B cell (primary cell): ENCODE measurements around the gene CNMD. TPM values are rescaled to one million over a fixed set of nuclear protein-coding genes. Genes with fewer than 3 reads are reported as not detected.

Experiments
- ATAC-seq: fragments of 200-7000 bp; cut with Tn5 transposase; one replicate; pipeline ENCODE4 v1.10.0; 2021; ENCODE audit warnings: low read depth, mild to moderate bottlenecking, moderate number of reproducible peaks, moderate library complexity
- CTCF ChIA-PET: fragments of 350-600 bp; sonication (Branson Sonifier 250); formaldehyde crosslinking; loops from one replicate; lab custom pipeline; 2021; ENCODE audit warnings: antibody characterized with exemption, inconsistent platforms; lab: Charles Lee
- POLR2A ChIA-PET: fragments of 350-600 bp; sonication (Branson Sonifier 250); formaldehyde crosslinking; loops from one replicate; lab custom pipeline; 2021; ENCODE audit warnings: antibody characterized with exemption; lab: Charles Lee
- DNase-seq: peaks from one replicate; pipeline ENCODE4 v3.0.0; 2013
- H2AFZ ChIP-seq: 2 replicates; pipeline ENCODE4 v1.6.1; 2012; ENCODE audit warnings: mild to moderate bottlenecking, low read depth, low read length; ENCODE audit not compliant: insufficient read depth, poor library complexity, severe bottlenecking
- H3K27ac ChIP-seq, 2 donors: 1 replicate in 1 of 2; 2 replicates in 1 of 2; pipeline ENCODE4 v1.5.1; 2012 to 2013; ENCODE audit warnings: low read length in 2 of 2, mild to moderate bottlenecking in 2 of 2, moderate library complexity in 1 of 2
- H3K27me3 ChIP-seq, 4 experiments: fragments of 200-600 bp in 1 of 4; sonication (generic) in 1 of 4; replicated peaks in 1 of 4; 1 replicate in 2 of 4; 2 replicates in 2 of 4; pipeline versions ENCODE4 v1.6.1 to v1.7.0; 2013 to 2016; ENCODE audit warnings: low read length in 3 of 4, mild to moderate bottlenecking in 2 of 4, mixed read lengths in 1 of 4, moderate library complexity in 1 of 4; ENCODE audit not compliant: insufficient read depth in 4 of 4, control insufficient read depth in 3 of 4; ENCODE audit errors: control extremely low read depth in 1 of 4
- H3K36me3 ChIP-seq, 2 experiments: replicated peaks in 1 of 2; 1 replicate in 1 of 2; 2 replicates in 1 of 2; pipeline versions ENCODE4 v1.6.1 to v1.7.1; 2013; ENCODE audit warnings: low read length in 1 of 2; ENCODE audit not compliant: insufficient read depth in 2 of 2, control insufficient read depth in 1 of 2; ENCODE audit errors: control extremely low read depth in 1 of 2, extremely low read depth in 1 of 2
- H3K4me1 ChIP-seq, 2 donors: fragments of 200-600 bp in 1 of 2; sonication (generic) in 1 of 2; 1 replicate in 1 of 2; 2 replicates in 1 of 2; pipeline versions ENCODE4 v1.5.1 to v1.6.1; 2013 to 2017; ENCODE audit warnings: low read length in 2 of 2; ENCODE audit not compliant: control insufficient read depth in 2 of 2, insufficient read depth in 2 of 2
- H3K4me2 ChIP-seq: replicated peaks from 2 replicates; pipeline ENCODE3; 2012; ENCODE audit warnings: mild to moderate bottlenecking, low read depth, low read length; ENCODE audit not compliant: poor library complexity, severe bottlenecking
- H3K4me3 ChIP-seq, 5 experiments: fragments of 200-600 bp in 1 of 5; sonication (generic) in 1 of 5; 1 replicate in 3 of 5; 2 replicates in 2 of 5; pipeline versions ENCODE4 v1.5.1 to v1.7.0; 2011 to 2016; ENCODE audit warnings: low read length in 4 of 5, mild to moderate bottlenecking in 4 of 5, low read depth in 2 of 5, control low read depth in 1 of 5, moderate library complexity in 1 of 5; ENCODE audit not compliant: insufficient read depth in 1 of 5; ENCODE audit errors: control extremely low read depth in 1 of 5, extremely low read depth in 1 of 5
- H3K79me2 ChIP-seq: fragments of 200-600 bp; sonication (generic); one replicate; pipeline ENCODE4 v1.6.0; 2016; ENCODE audit warnings: low read length; ENCODE audit not compliant: control insufficient read depth, insufficient read depth
- H3K9ac ChIP-seq: fragments of 200-600 bp; sonication (generic); 2 replicates; pipeline ENCODE4 v1.6.1; 2017; ENCODE audit warnings: mild to moderate bottlenecking, low read length, moderate library complexity
- H3K9me3 ChIP-seq, 3 donors: one replicate each; pipeline versions ENCODE4 v1.6.1 to v1.7.1; 2013; ENCODE audit warnings: low read length in 2 of 3; ENCODE audit not compliant: control insufficient read depth in 2 of 3, insufficient read depth in 1 of 3; ENCODE audit errors: control extremely low read depth in 1 of 3
- H4K20me1 ChIP-seq: 2 replicates; pipeline ENCODE4 v1.6.0; 2012; ENCODE audit warnings: mild to moderate bottlenecking, low read length; ENCODE audit not compliant: insufficient read depth, control insufficient read depth, poor library complexity, severe bottlenecking
- H3K27ac Mint-ChIP-seq: one replicate; pipeline ENCODE4 v1.8.0; 2021; ENCODE audit warnings: mixed read lengths
- H3K27me3 Mint-ChIP-seq: one replicate; pipeline ENCODE4 v1.8.0; 2021; ENCODE audit warnings: mixed read lengths
- H3K4me1 Mint-ChIP-seq: one replicate; pipeline ENCODE4 v1.8.0; 2021; ENCODE audit warnings: mixed read lengths
- H3K4me3 Mint-ChIP-seq: one replicate; pipeline ENCODE4 v1.8.0; 2021; ENCODE audit warnings: mixed read lengths
- H3K9me3 Mint-ChIP-seq: one replicate; pipeline ENCODE4 v1.8.0; 2022; ENCODE audit warnings: mixed read lengths; ENCODE audit not compliant: insufficient read depth
- EZH2 ChIP-seq: IDR thresholded peaks from 2 replicates; pipeline ENCODE4 v1.6.1; 2012; ENCODE audit warnings: borderline replicate concordance, low read depth, mild to moderate bottlenecking, moderate library complexity, low read length; ENCODE audit not compliant: insufficient read depth, poor library complexity, severe bottlenecking
- WGBS: methylation state at CpG from one replicate; pipeline ENCODE4 v1.1.5; 2013; ENCODE audit warnings: missing lambda C conversion rate; ENCODE audit not compliant: insufficient coverage; 5-methylcytosine and 5-hydroxymethylcytosine counted together
- intact Hi-C: fragments of 100-400 bp; cut with micrococcal nuclease; formaldehyde crosslinking; loops from one replicate; pipeline ENCODE4 v1.10.0; 2022
- polyA plus RNA-seq: library from polyadenylated mRNA; depleted of rRNA; stranded (reverse); fragments of >200 nt; gene quantifications from 2 replicates; pipeline ENCODE4 v1.2.3, GENCODE V29; 2012
- total RNA-seq, 2 donors: library from RNA; stranded (reverse); fragments of 120-200 nt in 1 of 2; gene quantifications; 1 replicate in 1 of 2; 2 replicates in 1 of 2; pipeline versions ENCODE4 v1.2.3 to v1.2.4, GENCODE V29; 2013 to 2022
- TF ChIP-seq, protein P1 (sequence below): fragments of 200-600 bp; IDR thresholded peaks from one replicate; pipeline ENCODE4 v1.8.0; 2022; ENCODE audit warnings: antibody characterized with exemption, mild to moderate bottlenecking

The CNMD gene
- total and polyA plus RNA-seq, 2 donors (not counting 1 experiment from before 2014, with no cell fraction given), result not detected

DNA sequence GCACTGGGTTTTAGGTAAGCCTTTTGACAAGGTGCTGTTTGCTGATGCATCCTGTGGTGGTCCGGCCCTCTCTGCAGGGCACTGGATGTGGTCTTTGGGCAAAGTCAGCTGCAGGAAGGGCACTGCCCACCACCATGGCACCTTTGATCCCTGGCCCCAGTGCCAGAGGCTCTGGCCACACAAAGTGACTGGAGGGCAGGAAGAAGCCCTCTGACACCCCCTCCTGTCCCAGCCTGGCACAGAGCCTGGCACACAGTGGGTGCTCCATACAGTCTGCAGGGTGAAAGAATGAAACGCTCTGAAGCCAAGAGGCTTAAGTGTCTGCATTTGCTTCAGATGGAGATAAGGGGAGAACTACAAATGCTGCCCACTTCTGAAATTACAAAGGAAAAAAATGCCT lies 47.6 kb upstream of the CNMD start:
- Histone ChIP-seq H3K4me1 (no peaks in the 10 kb centered on the region), H3K27me3 (peaks cover 0 to 4% (median 0%) of the 10 kb centered on the region in 4 experiments), H3K4me3 (no peak overlapping the region), H3K27ac (no peak overlapping the region), H3K79me2 (no peaks in the 10 kb centered on the region), H3K36me3 (no peaks in the 10 kb centered on the region), H3K4me2 (no peak overlapping the region), H3K9ac (no peak overlapping the region), H3K9me3 (no peaks in the 10 kb centered on the region), H4K20me1 (no peaks in the 10 kb centered on the region), H2AFZ (no peak overlapping the region)
- CTCF ChIA-PET, result no interaction called here
- H3K4me1 Mint-ChIP-seq, result no peaks in the 10 kb centered on the region
- no peak overlapping the region for H3K27ac Mint-ChIP-seq
- DNase-seq, result no peak
- peaks cover 11% of the 10 kb centered on the region for H3K27me3 Mint-ChIP-seq
- intact Hi-C loops, result no loop called here
- no peaks in the 10 kb centered on the region for H3K9me3 Mint-ChIP-seq
- WGBS, result 95% methylated on average over 2 of the region's 2 CpGs
- no peak for ATAC-seq
- no peak overlapping the region for H3K4me3 Mint-ChIP-seq
- POLR2A ChIA-PET, result no interaction called here
- no peak for TF ChIP-seq EZH2

DNA sequence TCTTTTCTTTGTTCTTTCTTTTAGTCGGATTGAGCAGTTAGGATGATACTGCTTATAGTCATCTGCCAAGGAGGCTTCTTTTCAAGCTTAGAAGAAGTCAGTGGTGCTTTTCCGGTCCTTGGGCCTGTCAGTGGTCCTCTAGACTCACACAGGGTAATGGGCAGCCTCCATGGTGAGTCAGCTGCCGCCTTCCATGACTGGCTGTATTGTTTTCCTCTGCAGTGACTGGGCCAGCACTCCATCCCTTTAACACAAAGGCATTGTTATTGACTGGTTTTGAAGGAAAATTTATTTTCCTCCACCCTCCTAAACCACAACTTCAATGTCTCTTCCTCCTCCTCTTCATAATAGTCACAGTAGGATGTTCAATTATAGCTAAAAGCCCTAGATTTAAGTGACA lies 47.1 kb upstream of the CNMD start:
- peaks cover 0 to 4% (median 0%) of the 10 kb centered on the region in 4 experiments for H3K27me3 ChIP-seq
- no peak overlapping the region for H3K4me3 Mint-ChIP-seq
- ATAC-seq, result no peak
- ChIA-PET POLR2A (no interaction called here), CTCF (no interaction called here)
- 82% methylated on average over 1 of the region's 3 CpGs for WGBS
- no peaks in the 10 kb centered on the region for H3K9me3 ChIP-seq
- intact Hi-C loops, result no loop called here
- no peaks in the 10 kb centered on the region for H3K4me1 ChIP-seq
- no peak for DNase-seq
- H3K36me3 ChIP-seq, result no peaks in the 10 kb centered on the region
- no peak overlapping the region for H3K9ac ChIP-seq
- H3K79me2 ChIP-seq, result no peaks in the 10 kb centered on the region
- H3K27ac Mint-ChIP-seq, result no peak overlapping the region
- H3K27ac ChIP-seq, result no peak overlapping the region
- no peak overlapping the region for H2AFZ ChIP-seq
- no peaks in the 10 kb centered on the region for H4K20me1 ChIP-seq
- no peaks in the 10 kb centered on the region for H3K4me1 Mint-ChIP-seq
- H3K27me3 Mint-ChIP-seq, result peaks cover 11% of the 10 kb centered on the region
- H3K4me2 ChIP-seq, result no peak overlapping the region
- TF ChIP-seq, protein P1, sequence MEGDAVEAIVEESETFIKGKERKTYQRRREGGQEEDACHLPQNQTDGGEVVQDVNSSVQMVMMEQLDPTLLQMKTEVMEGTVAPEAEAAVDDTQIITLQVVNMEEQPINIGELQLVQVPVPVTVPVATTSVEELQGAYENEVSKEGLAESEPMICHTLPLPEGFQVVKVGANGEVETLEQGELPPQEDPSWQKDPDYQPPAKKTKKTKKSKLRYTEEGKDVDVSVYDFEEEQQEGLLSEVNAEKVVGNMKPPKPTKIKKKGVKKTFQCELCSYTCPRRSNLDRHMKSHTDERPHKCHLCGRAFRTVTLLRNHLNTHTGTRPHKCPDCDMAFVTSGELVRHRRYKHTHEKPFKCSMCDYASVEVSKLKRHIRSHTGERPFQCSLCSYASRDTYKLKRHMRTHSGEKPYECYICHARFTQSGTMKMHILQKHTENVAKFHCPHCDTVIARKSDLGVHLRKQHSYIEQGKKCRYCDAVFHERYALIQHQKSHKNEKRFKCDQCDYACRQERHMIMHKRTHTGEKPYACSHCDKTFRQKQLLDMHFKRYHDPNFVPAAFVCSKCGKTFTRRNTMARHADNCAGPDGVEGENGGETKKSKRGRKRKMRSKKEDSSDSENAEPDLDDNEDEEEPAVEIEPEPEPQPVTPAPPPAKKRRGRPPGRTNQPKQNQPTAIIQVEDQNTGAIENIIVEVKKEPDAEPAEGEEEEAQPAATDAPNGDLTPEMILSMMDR, result no peak
- no peak for TF ChIP-seq EZH2
- H3K9me3 Mint-ChIP-seq, result no peaks in the 10 kb centered on the region
- no peak overlapping the region for H3K4me3 ChIP-seq
